HepG2 (cell line): ENCODE data around the gene GGACT. TPM values are rescaled to one million over a fixed set of nuclear protein-coding genes. Genes with fewer than 3 reads are reported as not detected.

Source experiments
- CREB1 ChIP-seq, 2 experiments: fragments of 450-650 bp in 1 of 2; IDR thresholded peaks; 2 replicates each; pipeline ENCODE4 v1.6.1; 2016 to 2017; ENCODE audit warnings: control low read depth in 1 of 2, mild to moderate bottlenecking in 1 of 2, missing compliant biosample characterization in 1 of 2, missing genetic modification characterization in 1 of 2
- DRAP1 ChIP-seq: IDR thresholded peaks from 2 replicates; pipeline ENCODE4 v1.6.1; 2016; ENCODE audit warnings: missing genetic modification reagents, missing compliant biosample characterization
- FOXA3 ChIP-seq: IDR thresholded peaks from 2 replicates; pipeline ENCODE4 v1.6.1; 2016; ENCODE audit warnings: missing genetic modification reagents, missing compliant biosample characterization
- FUBP1 ChIP-seq: sonication (generic); formaldehyde crosslinking; IDR thresholded peaks from 2 replicates; pipeline ENCODE4 v1.5.1; 2020; ENCODE audit warnings: missing genetic modification reagents, mild to moderate bottlenecking, borderline replicate concordance
- GPN1 ChIP-seq: sonication (generic); formaldehyde crosslinking; IDR thresholded peaks from 2 replicates; pipeline ENCODE4 v1.5.1; 2020; ENCODE audit warnings: missing genetic modification reagents, borderline replicate concordance
- HNF4A ChIP-seq: sonication (generic); formaldehyde crosslinking; IDR thresholded peaks from 2 replicates; pipeline ENCODE4 v1.4.0; 2020; ENCODE audit warnings: missing genetic modification reagents
- HNF4G ChIP-seq, 2 experiments: sonication (generic) in 1 of 2; formaldehyde crosslinking in 1 of 2; IDR thresholded peaks; 2 replicates each; pipeline versions ENCODE4 v1.4.0 to v1.6.1; 2011 to 2020; ENCODE audit warnings: borderline replicate concordance in 2 of 2, low read depth in 2 of 2, mild to moderate bottlenecking in 2 of 2, low read length in 1 of 2, missing genetic modification reagents in 1 of 2, moderate library complexity in 1 of 2
- HOXA9 ChIP-seq: sonication (generic); formaldehyde crosslinking; IDR thresholded peaks from 2 replicates; pipeline ENCODE4 v1.8.1; 2022; ENCODE audit warnings: missing genetic modification reagents, mild to moderate bottlenecking, moderate library complexity, borderline replicate concordance
- NFYC ChIP-seq: IDR thresholded peaks from 2 replicates; pipeline ENCODE4 v1.6.1; 2016; ENCODE audit warnings: missing genetic modification reagents, missing compliant biosample characterization
- PATZ1 ChIP-seq: sonication (generic); formaldehyde crosslinking; IDR thresholded peaks from 2 replicates; pipeline ENCODE4 v1.4.0; 2020; ENCODE audit warnings: missing genetic modification reagents
- RAD21 ChIP-seq: fragments of 450-650 bp; formaldehyde crosslinking; IDR thresholded peaks from 2 replicates; pipeline ENCODE4 v1.5.0; 2020; ENCODE audit warnings: mild to moderate bottlenecking
- SMC3 ChIP-seq: IDR thresholded peaks from 2 replicates; pipeline ENCODE4 v1.6.1; 2011; ENCODE audit warnings: low read length, improper control_type of control experiment
- SNAI1 ChIP-seq: sonication (generic); formaldehyde crosslinking; IDR thresholded peaks from 2 replicates; pipeline ENCODE4 v1.5.0; 2020; ENCODE audit warnings: mild to moderate bottlenecking, missing genetic modification reagents, borderline replicate concordance
- YEATS2 ChIP-seq: sonication (generic); formaldehyde crosslinking; IDR thresholded peaks from 2 replicates; pipeline ENCODE4 v1.4.0; 2020; ENCODE audit warnings: missing genetic modification reagents, borderline replicate concordance
- ZBTB4 ChIP-seq: sonication (generic); formaldehyde crosslinking; IDR thresholded peaks from 2 replicates; pipeline ENCODE4 v1.4.0; 2020; ENCODE audit warnings: missing genetic modification reagents, mild to moderate bottlenecking, borderline replicate concordance
- ZNF296 ChIP-seq: sonication (generic); formaldehyde crosslinking; conservative IDR thresholded peaks from 2 replicates; pipeline ENCODE4 v1.5.0; 2020; ENCODE audit warnings: mild to moderate bottlenecking, missing genetic modification reagents
- ZNF776 ChIP-seq: sonication (generic); formaldehyde crosslinking; IDR thresholded peaks from 2 replicates; pipeline ENCODE4 v1.4.0; 2020; ENCODE audit warnings: mild to moderate bottlenecking, missing genetic modification reagents
- polyA plus RNA-seq, 8 experiments: library from polyadenylated mRNA; depleted of rRNA in 3 of 8; stranded (reverse) in 7 of 8; unstranded in 1 of 8; fragments of >200 nt; fragmentation: Illumina TruSeq in 4 of 8; extraction: Trizol in 4 of 8; gene quantifications; 2 replicates each; pipeline versions ENCODE4 v1.2.1 to v1.2.3, GENCODE V29; 2011 to 2016; ENCODE audit warnings: low read depth in 4 of 8, missing spikeins in 1 of 8, mixed read lengths in 1 of 8; ENCODE audit not compliant: insufficient read depth in 1 of 8
- total RNA-seq, 5 experiments: library from RNA; depleted of rRNA; stranded (reverse); fragments of >200 nt; fragmentation: Illumina TruSeq; extraction: Trizol; gene quantifications; 2 replicates each; pipeline ENCODE4 v1.2.3, GENCODE V29; 2016; ENCODE audit warnings: low read depth in 1 of 5

GGACT gene
- total and polyA plus RNA-seq, 2 of the 13 experiments (the other 11 are each of a cell fraction or from before 2014, with no cell fraction given): 1.7 to 1.9 TPM

GRCh38 chr13:100573121-100573520 is 15.5 kb downstream of the GGACT start (continued):
- TF ChIP-seq PATZ1 (CRISPR knock-in tag): 0 out of 2 replicates have a peak, but pooled peaks have one; percentile 16
- 0 out of 2 replicates have a peak, but pooled peaks have one; percentile 22 for TF ChIP-seq RAD21 (CRISPR knock-in tag)
- TF ChIP-seq SMC3: peak; percentile 64
- no peak for TF ChIP-seq ZBTB4 (CRISPR knock-in tag)
- 0 out of 2 replicates have a peak, but pooled peaks have one; percentile 21 for TF ChIP-seq YEATS2 (CRISPR knock-in tag)
- TF ChIP-seq CREB1 (IDR thresholded peaks at IDR 0.05): no peak
- peak; percentile 71 for TF ChIP-seq CREB1 (CRISPR knock-in tag; IDR thresholded peaks at IDR 0.05)
- no peak for TF ChIP-seq ZNF776 (CRISPR knock-in tag)
- no peak for TF ChIP-seq FUBP1
- TF ChIP-seq HNF4A (CRISPR knock-in tag): peak; percentile 51
- peak; percentile 43; the same call in 1 of the 2 replicates for TF ChIP-seq HNF4G (IDR thresholded peaks at IDR 0.05; ENCODE audit: borderline replicate concordance, low read depth, low read length)
- no peak for TF ChIP-seq HNF4G (CRISPR knock-in tag; IDR thresholded peaks at IDR 0.05; ENCODE audit: borderline replicate concordance, low read depth)
- no peak for TF ChIP-seq ZNF296 (CRISPR knock-in tag)
- no peak for TF ChIP-seq HOXA9 (CRISPR knock-in tag)
- TF ChIP-seq DRAP1 (CRISPR knock-in tag): 0 out of 2 replicates have a peak, but pooled peaks have one; percentile 18
- TF ChIP-seq FOXA3 (CRISPR knock-in tag): peak; percentile 48; the same call in 1 of the 2 replicates
- no peak for TF ChIP-seq SNAI1 (CRISPR knock-in tag)
- TF ChIP-seq GPN1 (CRISPR knock-in tag): no peak
- no peak for TF ChIP-seq NFYC (CRISPR knock-in tag)
